HG02642 (cell line): Measurements from ENCODE around the gene CTSF.
"Not testable (repeated sequence)": the region's sequence is repeated elsewhere in the genome, so short reads cannot be mapped to it uniquely, and the experiment has no call there.

Source experiments
- ATAC-seq: cut with Tn5 transposase; IDR thresholded peaks from one replicate; pipeline ENCODE4 v1.9.1; 2021; ENCODE audit warnings: mild to moderate bottlenecking; ENCODE audit not compliant: unreplicated experiment, poor library complexity

Gene CTSF

DNA sequence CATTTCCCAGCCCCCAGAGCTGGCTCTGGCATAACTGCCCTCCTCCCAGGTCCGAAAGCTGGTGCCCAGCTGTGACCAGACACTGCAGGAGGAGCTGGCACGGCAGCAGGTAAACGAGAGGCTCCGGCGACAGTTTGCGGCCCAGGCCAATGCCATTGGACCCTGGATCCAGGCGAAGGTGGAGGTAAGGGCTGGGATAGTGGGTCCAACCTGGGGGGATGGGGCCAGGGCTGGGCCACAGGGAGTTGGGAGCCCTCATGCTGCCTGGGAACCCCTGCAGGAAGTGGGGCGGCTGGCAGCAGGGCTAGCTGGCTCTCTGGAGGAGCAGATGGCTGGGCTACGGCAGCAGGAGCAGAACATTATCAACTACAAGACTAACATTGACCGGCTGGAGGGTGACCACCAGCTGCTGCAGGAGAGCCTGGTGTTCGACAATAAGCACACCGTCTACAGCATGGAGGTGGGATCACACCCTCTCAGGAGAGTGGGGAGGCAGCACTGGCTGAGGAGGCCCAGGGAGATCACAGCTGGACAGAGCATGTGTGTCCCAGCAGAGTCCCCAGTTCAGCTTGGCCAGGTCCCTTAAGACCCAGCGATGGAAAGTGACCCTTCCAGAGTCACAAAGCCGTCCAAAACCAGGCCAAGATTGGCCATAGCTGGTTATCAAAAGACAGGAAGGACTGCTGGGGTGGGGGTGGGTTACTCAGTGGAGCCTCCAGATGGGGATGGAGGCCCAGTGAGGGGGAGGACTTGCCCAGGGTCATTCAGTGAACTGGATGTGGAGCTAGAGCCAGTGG is 7.0 kb downstream of the CTSF start:
- ATAC-seq = no peak

DNA sequence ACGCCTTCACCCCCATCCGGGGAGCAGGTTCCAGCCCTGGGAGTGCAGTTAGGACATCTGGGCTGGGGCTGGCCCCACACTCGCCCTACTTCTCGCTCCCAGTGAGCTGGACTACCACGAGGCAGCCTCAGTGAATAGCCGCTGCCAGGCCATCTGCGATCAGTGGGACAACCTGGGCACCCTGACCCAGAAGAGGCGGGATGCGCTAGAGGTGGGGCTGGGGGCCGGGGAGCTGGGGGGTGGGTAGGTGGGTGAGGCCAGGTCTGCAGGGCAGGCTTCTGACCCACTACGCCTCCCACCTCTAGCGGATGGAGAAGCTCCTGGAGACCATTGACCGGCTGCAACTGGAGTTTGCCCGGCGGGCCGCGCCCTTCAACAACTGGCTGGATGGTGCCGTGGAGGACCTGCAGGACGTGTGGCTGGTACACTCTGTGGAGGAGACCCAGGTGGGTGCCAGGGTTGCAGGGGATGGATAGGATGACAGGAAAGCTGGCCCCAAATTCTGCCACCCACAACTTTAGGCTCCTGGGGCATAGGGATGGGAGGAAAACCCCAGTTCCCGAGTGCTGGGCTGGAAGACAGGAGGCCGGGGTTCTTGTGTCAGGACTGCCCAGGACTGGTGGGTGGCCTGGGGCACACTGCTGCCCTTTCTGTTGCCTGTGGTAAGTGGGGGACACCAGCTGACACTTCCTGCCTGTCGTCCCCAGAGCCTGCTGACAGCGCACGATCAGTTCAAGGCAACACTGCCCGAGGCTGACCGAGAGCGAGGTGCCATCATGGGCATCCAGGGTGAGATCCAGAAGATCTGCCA is 8.3 kb downstream of the CTSF start:
- no peak for ATAC-seq

DNA sequence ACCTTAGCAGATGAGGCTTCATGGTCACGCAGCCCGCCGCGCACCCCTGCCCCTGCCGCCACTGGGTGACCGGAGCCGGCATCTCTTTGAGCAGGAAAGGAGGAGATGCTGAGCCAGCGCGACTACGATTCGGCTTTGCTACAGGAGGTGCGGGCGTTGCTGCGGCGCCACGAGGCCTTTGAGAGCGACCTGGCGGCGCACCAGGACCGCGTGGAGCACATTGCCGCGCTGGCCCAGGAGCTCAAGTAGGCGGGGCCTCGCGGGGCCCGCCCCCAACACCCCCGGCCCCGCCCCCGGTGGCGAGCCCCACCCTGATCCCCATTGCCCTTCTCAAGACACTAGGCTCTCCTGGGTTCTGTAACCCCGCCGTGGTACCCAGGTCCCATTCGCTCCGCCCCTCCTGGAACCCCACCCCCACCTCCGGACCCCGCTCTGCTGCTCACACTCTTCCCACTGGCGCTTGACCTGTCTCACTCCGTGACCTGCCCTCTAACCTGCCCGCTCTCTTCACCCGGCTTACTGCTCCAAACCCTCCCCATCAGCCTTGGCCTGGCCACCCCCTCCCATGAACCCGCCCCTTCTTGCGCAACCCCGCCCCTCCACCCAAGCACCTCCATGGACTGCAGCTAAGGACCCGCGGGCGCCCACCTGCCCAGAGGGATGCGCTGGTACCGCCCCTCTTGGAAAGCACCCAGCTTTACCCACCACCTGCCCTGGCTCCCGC is 9.1 kb downstream of the CTSF start:
- no peak for ATAC-seq

DNA sequence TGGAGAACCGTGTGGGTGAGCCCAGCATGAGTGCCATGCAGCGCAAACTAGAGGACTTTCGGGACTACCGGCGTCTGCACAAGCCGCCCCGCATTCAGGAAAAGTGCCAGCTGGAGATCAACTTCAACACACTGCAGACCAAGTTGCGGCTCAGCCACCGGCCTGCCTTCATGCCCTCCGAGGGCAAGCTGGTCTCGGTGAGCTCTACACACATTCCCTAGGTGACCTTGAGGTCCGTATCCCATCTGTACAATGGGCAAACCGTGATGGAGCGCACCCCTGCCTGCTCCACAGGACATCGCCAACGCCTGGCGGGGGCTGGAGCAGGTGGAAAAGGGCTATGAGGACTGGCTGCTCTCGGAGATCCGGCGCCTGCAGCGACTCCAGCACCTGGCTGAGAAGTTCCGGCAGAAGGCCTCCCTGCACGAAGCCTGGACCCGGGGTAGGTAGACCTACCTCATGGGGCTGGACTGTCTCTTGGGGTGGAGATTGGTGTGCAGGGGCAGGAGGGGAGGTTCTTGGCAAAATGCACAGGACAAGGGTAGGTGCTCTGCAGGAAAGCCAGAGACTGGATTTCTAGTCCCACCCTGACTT is 10.6 kb downstream of the CTSF start:
- ATAC-seq = no peak

DNA sequence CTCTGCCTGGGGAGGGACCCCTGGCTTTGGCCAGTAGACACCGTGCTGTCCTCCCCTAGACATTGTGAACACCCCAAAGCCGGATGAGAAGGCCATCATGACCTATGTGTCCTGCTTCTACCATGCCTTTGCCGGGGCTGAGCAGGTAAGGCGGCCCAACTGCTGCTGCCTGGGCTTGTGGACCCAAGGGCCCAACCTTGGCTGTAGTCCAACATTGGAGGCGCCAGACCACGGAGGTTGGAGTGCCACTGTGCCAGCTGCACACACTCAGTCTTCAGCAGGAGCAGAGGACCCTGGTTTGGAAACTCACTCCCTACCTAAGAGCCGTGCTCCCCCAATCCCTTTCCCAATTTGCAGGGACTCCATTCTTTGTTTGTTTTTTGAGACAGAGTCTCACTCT is 12.3 kb downstream of the CTSF start:
- ATAC-seq = no peak

DNA sequence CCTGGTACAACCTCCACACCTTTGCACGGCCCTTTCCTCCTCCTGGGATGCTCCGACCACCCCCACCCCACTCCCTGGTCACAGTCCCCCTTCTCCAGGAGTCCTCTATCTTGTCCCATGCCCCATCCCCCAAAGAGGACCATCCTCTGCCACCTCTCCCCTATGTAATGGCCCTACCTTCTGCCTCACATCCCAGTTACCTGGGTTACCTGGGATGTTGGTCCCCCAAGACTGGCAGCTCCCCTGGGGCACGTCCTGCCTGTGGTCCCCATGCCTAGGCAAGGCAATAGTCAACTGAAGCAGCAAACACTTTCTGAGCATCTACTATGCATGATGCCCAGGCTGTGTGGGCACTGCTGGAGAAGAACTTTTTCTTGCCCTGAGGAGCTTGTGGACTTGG is 13.0 kb downstream of the CTSF start:
- no peak for ATAC-seq

DNA sequence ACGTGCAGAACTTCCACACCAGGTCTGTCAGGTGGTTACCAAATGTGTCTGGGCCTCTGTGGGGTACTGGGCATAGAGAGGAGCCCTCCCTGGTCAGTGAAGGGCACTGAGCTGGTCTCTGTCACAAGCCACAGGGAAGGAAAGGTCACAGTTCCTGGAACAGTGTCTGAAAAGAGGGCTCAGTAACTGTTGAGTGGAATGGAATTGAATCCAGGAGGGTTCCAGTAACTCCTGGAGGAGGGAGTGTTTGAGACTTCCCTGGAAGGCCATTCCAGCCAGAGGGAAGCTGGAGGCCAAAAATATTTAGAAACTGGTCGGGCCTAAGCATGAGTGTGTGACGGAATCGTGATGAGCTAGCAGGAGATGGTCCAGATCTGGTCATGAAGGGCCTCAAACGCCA is 13.8 kb downstream of the CTSF start:
- no peak for ATAC-seq

DNA sequence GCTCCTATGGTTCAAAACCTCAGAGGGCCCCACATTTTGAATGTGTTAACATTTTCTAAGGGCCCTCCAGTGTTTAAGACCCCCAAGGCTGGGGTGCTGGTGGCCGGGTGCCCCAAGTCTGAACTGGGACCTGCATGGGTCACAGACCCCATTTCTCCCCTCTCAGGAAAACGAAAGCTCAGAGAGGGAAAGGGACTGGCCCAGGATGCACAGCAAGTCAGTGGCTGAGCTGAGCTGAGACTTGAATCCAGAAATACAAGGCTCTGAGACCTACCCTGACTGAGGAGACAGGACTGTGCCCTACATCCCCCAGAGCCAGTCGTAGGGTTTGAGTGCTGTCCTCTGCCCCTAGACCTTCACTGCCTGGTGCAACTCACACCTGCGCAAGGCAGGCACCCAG is 17.5 kb downstream of the CTSF start:
- no peak for ATAC-seq

DNA sequence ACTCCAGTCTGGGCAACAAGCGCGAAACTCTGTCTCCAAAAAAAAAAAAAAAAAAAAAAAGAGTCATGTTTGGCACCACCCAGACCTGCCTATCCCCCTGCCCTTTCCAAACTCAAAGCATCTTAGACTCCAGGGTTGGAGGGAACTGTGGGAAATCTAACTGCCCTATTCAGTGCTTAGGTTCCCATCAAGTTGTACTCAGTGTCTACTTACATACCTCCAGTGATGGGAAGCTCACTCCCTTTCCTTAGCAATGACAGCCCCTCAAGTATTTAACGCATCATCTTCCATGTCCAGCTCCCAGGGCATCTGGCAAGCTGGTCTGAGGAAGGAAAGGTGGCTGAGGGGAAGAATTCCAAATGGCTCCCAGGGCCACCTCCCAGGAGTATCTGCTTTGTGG is 18.7 kb downstream of the CTSF start:
- no peak for ATAC-seq

DNA sequence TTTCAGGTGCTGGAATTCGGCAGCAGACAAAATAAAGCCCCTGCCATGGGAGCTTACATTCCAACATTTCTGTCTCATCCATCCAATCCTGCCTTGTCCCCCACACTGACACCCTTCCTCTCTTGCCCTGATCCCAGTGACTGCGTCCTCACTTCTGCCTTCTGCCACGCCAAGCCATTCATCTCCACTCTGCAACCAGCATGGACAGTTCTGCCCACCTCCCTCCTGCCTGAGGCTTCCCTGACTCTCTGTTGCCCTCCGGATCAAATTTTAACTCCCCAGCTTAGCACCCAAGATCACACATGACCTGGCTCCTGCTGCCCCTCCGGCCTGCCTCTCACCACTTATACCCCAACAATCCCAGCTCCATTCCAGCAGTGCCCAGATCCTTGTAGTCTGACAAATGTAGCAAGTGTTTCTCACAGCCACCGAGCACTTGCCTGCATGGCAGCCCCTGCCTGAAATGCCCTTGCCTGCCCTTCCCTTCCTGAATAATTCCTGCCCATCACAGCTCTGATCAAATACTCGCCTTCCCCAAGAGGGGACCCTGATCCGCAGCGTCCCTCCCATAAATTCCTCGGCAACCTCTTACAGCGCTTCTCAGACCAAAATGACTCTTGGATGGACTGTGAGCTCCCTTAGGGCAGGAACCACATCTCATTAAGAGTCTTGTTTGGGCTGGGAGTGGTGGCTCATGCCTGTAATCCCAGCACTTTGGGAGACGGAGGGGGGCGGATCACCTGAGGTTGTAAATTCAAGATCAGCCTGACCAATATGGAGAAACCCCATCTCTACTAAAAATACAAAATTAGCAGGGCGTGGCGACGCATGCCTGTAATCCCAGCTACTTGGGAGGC is 19.4 kb downstream of the CTSF start:
- ATAC-seq = no peak

DNA sequence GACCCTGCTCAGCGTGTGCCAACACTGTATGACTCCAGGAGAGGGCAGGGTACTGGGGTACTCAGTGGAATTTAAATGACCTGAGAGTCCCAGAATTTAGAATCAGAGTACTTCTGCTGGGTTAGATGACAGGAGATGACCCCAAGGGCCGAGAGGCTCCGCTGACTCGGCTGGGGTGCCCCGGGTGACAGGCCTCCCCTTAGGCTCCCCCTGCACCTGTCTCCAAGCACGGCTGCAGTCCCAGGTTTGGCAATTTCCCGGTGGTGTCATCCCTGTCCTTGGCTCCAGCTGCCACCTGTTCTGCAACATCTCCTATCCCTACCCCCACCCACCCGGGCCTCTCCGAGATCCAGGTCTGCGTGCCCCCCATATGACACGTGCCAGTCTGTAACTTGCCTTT is 20.4 kb downstream of the CTSF start:
- ATAC-seq = no peak

DNA sequence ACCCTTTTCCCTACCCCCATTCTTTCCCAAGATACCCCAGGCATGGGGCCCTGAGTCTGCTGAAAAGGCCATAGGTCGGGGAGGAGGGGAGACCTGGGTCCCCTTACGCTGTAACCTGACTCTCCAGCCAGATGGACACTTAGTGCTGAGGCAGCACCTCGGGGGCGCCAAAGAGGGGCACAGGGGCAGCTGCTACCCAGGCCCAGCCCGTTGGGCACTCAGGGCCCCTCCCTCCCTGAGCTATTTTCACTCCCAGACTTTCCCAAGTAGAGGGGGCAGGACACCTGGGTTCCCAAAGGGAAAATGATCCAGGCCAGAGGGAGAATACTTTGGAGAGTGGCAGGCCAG is 20.8 kb downstream of the CTSF start:
- no peak for ATAC-seq

DNA sequence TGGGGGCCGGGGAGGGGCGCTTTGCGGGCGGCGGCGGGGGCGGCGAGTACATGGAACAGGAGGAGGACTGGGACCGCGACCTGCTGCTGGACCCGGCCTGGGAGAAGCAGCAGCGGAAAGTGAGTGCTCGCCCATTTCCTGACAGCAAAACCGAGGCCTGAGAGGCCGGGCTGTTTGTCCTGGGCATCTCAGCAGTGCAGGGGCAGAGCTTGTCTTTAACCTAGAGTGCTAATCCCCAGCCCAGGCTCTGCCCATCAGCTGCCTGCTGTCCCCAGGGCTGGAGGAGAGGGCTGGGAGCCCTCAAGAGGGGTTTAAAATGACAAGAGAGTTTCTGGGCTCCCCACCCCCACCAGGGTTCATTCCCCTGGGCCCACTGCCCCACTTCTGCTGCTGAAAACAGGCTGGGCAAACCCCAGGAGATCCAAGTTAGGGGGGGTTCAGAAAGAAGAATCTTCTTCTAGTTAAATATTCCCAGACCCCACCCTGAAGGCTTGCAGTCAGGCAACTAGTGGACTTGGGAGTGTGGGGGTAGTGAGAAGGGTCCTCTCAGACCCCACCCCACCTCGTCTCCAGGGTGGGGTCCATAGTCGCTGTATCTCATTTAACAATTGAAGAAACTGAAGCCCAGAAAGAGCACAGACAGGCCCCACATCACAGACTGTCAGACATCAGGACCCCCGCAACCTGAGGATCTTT is 21.3 kb downstream of the CTSF start:
- ATAC-seq = no peak

DNA sequence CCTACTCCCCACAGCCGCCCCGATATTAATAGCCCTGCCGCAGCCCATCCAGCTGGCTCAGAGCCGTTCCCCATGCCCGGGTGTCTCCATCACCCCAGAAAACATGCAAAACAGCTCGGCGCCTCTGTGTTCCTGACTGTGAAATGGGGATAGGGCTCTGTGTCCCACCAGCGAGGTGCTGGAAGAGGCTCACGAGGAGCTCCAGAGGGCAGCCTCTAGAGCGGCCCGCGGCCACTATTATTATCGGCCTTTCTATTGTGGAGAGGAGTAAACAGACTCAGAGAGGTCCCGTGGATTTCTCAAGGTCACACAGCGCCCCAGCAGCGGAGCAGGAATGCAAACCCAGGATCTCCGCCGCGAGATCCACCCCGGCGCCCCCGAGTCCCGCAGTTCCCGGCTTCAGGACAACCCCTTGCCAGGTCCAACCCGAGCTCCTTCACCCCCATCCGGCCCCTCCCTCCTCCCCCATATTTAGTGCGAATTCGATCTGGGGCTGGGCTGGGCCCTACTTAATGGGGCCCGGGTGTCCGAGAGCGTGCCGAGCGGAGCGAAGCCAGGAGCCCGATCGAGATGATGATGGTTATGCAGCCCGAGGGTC is 21.9 kb downstream of the CTSF start, which contains the start of gene ACTN3:
Gene ACTN3 (plus strand): TSS at position 536 of the 598 bp plus-strand sequence. CDS start 35 bp downstream, at position 571.
- ATAC-seq = no peak

DNA sequence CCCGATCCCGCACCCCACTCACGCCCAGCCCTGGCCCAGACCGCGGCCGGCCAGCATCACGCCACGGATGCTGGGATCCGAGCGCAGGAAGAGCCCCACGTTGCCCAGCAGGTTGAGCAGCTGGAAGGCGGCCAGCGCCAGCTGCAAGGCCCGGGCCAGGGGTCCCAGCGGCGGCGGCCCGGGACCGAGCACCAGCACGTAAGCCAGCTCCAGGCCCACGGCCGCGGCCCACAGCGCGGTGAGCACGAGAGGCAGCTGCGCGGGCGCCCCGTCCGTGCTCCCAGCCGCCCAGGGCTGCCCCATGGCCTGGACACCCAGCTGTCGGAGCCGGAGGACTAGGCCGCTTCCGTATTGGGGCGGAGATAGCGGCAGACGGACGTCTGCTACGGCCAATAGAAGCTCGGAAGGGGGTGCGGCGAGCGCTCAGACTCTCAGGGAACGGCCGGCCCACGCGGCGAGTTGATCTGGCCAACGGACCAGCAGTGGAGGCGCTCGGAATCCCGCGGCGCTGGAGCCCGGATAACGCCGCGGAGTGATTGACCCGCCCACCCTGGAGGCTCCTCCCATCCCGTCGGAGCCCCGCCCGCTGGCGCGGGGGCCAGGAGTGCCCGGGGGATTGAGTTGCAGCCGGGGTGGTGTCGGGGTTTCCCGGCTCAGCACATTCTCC is 22.6 kb downstream of the CTSF start, which contains the start of gene ZDHHC24:
Gene ZDHHC24 (minus strand): TSS at position 348 of the 667 bp plus-strand sequence. CDS start 45 bp downstream, at position 303.
- peak; percentile 86 for ATAC-seq

DNA sequence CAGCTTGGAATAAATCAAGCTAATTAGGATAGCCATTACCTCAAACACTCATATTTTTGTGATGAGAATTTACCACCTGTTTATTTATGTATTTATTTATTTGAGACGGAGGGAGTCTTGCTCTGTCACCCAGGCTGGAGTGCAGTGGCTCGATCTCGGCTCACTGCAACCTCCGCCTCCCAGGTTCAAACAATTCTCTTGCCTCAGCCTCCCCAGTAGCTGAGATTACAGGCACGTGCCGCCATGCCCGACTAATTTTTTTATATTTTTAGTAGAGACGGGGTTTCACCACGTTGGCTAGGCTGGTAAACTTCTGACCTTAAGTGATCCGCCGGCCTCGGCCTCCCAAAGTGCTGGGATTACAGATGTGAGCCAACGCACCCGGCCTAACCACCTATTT is 23.5 kb downstream of the CTSF start:
- not testable (repeated sequence) for ATAC-seq

DNA sequence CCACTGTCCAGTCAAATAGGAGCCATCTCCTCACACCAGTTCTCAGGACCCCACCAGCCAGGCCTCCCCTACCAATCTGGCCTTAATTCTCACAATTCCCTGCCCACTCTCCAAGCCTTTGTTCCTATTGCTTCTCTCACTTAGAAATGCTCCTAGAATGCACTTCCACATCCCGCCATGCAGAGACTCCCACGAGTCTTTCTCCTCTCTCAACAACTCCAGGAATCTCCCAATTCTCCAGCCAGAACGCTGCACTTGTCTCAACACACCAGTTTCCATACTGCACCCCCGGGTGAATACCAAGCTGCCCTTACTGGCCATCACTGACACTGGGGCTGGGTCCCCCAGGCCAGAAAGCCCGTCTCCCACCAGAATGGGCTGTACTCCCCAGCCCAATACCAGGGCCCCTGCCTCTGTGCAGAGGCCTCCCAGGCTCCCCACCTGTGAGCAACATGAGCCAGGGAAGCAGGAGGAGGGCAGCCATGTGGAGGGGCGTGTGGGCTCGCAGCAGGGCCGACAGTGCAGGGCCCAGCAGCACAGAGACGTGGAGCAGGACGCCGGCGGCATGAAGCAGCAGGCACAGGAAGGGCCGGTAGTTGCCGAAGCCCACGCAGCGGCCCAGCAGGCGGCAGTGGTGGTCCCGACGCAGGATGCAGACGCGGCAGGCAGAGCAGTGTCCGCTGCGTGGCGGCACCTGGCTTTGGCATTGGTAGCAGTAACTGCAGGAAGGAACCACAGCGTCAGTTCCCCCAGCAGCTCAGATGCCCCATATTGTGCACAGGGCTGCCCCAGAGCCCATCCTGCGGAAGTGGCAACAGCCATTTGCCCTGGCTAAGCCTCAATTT is 24.9 kb downstream of the CTSF start:
- no peak for ATAC-seq
